ENCODE data around the gene BRPF3. TPM values are rescaled to one million over a fixed set of nuclear protein-coding genes. Genes with fewer than 3 reads are reported as not detected.

The BRPF3 gene
- polyA plus RNA-seq, 1 donor from 2014 or later = 10.1 TPM

DNA sequence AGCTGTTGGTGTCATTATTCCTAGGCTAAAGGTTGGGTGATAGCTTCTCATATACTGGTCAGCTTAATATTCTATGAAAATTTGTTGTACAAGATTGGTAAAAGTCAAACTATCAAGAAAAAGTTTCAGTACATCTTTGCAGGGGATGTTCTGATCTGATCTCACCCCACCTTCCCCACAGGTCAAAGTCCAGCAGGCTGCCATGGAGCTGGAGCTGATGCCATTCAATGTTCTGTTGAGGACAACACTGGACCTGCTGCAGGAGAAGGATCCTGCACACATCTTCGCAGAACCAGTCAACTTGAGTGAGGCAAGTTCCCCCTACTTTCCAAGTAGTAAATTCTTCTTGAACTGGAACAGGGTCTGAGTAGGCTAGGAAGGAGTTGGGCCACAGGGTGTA lies 13.1 kb downstream of the BRPF3 start:
- no peaks in the 10 kb centered on the region for H3K9me3 ChIP-seq (ENCODE audit: low read length)
- peaks cover 11% of the 10 kb centered on the region for H3K79me2 ChIP-seq (replicated peaks; ENCODE audit: insufficient read depth, low read length)
- no peak overlapping the region for H3K9ac ChIP-seq (ENCODE audit: low read length)
- TF ChIP-seq EP300 (conservative IDR thresholded peaks at IDR 0.05; ENCODE audit: poor library complexity, severe bottlenecking) = no peak
- no peak for TF ChIP-seq TAF1 (IDR thresholded peaks at IDR 0.05; ENCODE audit: low read depth)
- no peak for TF ChIP-seq EZH2 (IDR thresholded peaks at IDR 0.05; ENCODE audit: borderline replicate concordance, insufficient read depth, low read length, poor library complexity, severe bottlenecking)
- TF ChIP-seq POLR2AphosphoS5 (IDR thresholded peaks at IDR 0.05) = no peak
- TF ChIP-seq, protein P1, sequence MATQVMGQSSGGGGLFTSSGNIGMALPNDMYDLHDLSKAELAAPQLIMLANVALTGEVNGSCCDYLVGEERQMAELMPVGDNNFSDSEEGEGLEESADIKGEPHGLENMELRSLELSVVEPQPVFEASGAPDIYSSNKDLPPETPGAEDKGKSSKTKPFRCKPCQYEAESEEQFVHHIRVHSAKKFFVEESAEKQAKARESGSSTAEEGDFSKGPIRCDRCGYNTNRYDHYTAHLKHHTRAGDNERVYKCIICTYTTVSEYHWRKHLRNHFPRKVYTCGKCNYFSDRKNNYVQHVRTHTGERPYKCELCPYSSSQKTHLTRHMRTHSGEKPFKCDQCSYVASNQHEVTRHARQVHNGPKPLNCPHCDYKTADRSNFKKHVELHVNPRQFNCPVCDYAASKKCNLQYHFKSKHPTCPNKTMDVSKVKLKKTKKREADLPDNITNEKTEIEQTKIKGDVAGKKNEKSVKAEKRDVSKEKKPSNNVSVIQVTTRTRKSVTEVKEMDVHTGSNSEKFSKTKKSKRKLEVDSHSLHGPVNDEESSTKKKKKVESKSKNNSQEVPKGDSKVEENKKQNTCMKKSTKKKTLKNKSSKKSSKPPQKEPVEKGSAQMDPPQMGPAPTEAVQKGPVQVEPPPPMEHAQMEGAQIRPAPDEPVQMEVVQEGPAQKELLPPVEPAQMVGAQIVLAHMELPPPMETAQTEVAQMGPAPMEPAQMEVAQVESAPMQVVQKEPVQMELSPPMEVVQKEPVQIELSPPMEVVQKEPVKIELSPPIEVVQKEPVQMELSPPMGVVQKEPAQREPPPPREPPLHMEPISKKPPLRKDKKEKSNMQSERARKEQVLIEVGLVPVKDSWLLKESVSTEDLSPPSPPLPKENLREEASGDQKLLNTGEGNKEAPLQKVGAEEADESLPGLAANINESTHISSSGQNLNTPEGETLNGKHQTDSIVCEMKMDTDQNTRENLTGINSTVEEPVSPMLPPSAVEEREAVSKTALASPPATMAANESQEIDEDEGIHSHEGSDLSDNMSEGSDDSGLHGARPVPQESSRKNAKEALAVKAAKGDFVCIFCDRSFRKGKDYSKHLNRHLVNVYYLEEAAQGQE (IDR thresholded peaks at IDR 0.05; ENCODE audit: borderline replicate concordance) = no peak
- no peak for TF ChIP-seq RAD21 (conservative IDR thresholded peaks at IDR 0.05)
- TF ChIP-seq MXI1 (conservative IDR thresholded peaks at IDR 0.05; ENCODE audit: poor library complexity, severe bottlenecking) = no peak
- TF ChIP-seq CTCF (IDR thresholded peaks at IDR 0.05; ENCODE audit: poor library complexity, severe bottlenecking) = no peak
- TF ChIP-seq SMC3 (conservative IDR thresholded peaks at IDR 0.05; ENCODE audit: poor library complexity) = no peak
- H2AFZ ChIP-seq (ENCODE audit: low read depth, low read length) = no peak overlapping the region
- H3K36me3 ChIP-seq (ENCODE audit: insufficient read depth, low read length) = peaks cover 10% of the 10 kb centered on the region
- H3K27me3 ChIP-seq (ENCODE audit: insufficient read depth, low read depth, low read length) = no peaks in the 10 kb centered on the region
- H3K4me2 ChIP-seq (ENCODE audit: low read length) = no peak overlapping the region
- no peak overlapping the region for H3K4me3 ChIP-seq (ENCODE audit: low read length)
- no peaks in the 10 kb centered on the region for H3F3A ChIP-seq (ENCODE audit: insufficient read depth, low read length, poor library complexity, severe bottlenecking)
- H3K27ac ChIP-seq (ENCODE audit: low read length) = no peak overlapping the region
- no peaks in the 10 kb centered on the region for H3K9me2 ChIP-seq (ENCODE audit: insufficient read depth, low read length)
- no peaks in the 10 kb centered on the region for H4K20me1 ChIP-seq (ENCODE audit: insufficient read depth)

DNA sequence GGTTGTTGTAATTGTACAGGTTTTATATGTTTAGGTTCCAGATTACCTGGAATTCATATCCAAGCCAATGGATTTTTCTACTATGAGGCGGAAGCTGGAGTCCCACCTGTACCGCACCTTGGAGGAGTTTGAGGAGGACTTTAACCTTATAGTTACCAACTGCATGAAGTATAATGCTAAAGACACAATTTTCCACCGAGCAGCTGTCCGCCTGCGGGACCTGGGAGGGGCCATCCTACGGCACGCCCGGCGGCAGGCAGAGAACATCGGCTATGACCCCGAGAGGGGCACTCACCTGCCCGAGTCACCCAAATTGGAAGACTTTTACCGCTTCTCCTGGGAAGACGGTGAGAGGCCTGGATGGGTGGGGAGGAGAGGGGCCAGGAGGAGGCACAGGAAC lies 13.6 kb downstream of the BRPF3 start:
- Histone ChIP-seq H3K27ac (ENCODE audit: low read length) (no peak overlapping the region), H3K9me2 (ENCODE audit: insufficient read depth, low read length) (no peaks in the 10 kb centered on the region), H3K4me3 (ENCODE audit: low read length) (no peak overlapping the region), H3K4me2 (ENCODE audit: low read length) (no peak overlapping the region), H3K27me3 (ENCODE audit: insufficient read depth, low read depth, low read length) (no peaks in the 10 kb centered on the region), H2AFZ (ENCODE audit: low read depth, low read length) (no peak overlapping the region), H3K79me2 (replicated peaks; ENCODE audit: insufficient read depth, low read length) (peaks cover 5% of the 10 kb centered on the region), H3K36me3 (ENCODE audit: insufficient read depth, low read length) (peaks cover 10% of the 10 kb centered on the region), H3F3A (ENCODE audit: insufficient read depth, low read length, poor library complexity, severe bottlenecking) (no peaks in the 10 kb centered on the region), H3K9ac (ENCODE audit: low read length) (no peak overlapping the region), H4K20me1 (ENCODE audit: insufficient read depth) (no peaks in the 10 kb centered on the region), H3K9me3 (ENCODE audit: low read length) (no peaks in the 10 kb centered on the region)
- no peak for TF ChIP-seq TAF1 (IDR thresholded peaks at IDR 0.05; ENCODE audit: low read depth)
- TF ChIP-seq SMC3 (conservative IDR thresholded peaks at IDR 0.05; ENCODE audit: poor library complexity) = no peak
- TF ChIP-seq, protein P1 (IDR thresholded peaks at IDR 0.05; ENCODE audit: borderline replicate concordance) = no peak
- no peak for TF ChIP-seq RAD21 (conservative IDR thresholded peaks at IDR 0.05)
- no peak for TF ChIP-seq POLR2AphosphoS5 (IDR thresholded peaks at IDR 0.05)
- TF ChIP-seq MXI1 (conservative IDR thresholded peaks at IDR 0.05; ENCODE audit: poor library complexity, severe bottlenecking) = no peak
- no peak for TF ChIP-seq CTCF (IDR thresholded peaks at IDR 0.05; ENCODE audit: poor library complexity, severe bottlenecking)
- no peak for TF ChIP-seq EP300 (conservative IDR thresholded peaks at IDR 0.05; ENCODE audit: poor library complexity, severe bottlenecking)
- TF ChIP-seq EZH2 (IDR thresholded peaks at IDR 0.05; ENCODE audit: borderline replicate concordance, insufficient read depth, low read length, poor library complexity, severe bottlenecking) = no peak
